ENCODE data around the gene CBLB.

The CBLB gene

GRCh38 chr3:105774444-105775180, 94.2 kb downstream of the CBLB start:
- no peak for TF ChIP-seq CTCF (IDR thresholded peaks at IDR 0.05; ENCODE audit: borderline replicate concordance, control extremely low read depth, extremely low read depth, insufficient read depth, missing control alignments)

GRCh38 chr3:105773291-105773690, 95.5 kb downstream of the CBLB start:
- no peak for TF ChIP-seq CTCF (IDR thresholded peaks at IDR 0.05; ENCODE audit: borderline replicate concordance, control extremely low read depth, extremely low read depth, insufficient read depth, missing control alignments)
- no peak for DNase-seq (ENCODE audit: low spot score)
- in situ Hi-C loops (cut with MboI; ENCODE audit: low sequenced_read_pairs, unreplicated experiment): no loop called here

More at GRCh38 chr3:105774444-105775180, 94.2 kb downstream of the CBLB start:
- in situ Hi-C loops (cut with MboI; ENCODE audit: low sequenced_read_pairs, unreplicated experiment): no loop called here
- no peak for DNase-seq (ENCODE audit: low spot score)

- in situ Hi-C loops (cut with MboI; ENCODE audit: low sequenced_read_pairs, unreplicated experiment): no loop called here
- no peak for TF ChIP-seq CTCF (IDR thresholded peaks at IDR 0.05; ENCODE audit: borderline replicate concordance, control extremely low read depth, extremely low read depth, insufficient read depth, missing control alignments)
- DNase-seq (ENCODE audit: low spot score): no peak
Observed at GRCh38 chr3:105772635-105773034, 96.2 kb downstream of the CBLB start.

- no peak for TF ChIP-seq CTCF (IDR thresholded peaks at IDR 0.05; ENCODE audit: borderline replicate concordance, control extremely low read depth, extremely low read depth, insufficient read depth, missing control alignments)
- in situ Hi-C loops (cut with MboI; ENCODE audit: low sequenced_read_pairs, unreplicated experiment): no loop called here
- DNase-seq (ENCODE audit: low spot score): no peak
Observed at GRCh38 chr3:105771392-105771791, 97.4 kb downstream of the CBLB start.

- no peak for TF ChIP-seq CTCF (IDR thresholded peaks at IDR 0.05; ENCODE audit: borderline replicate concordance, control extremely low read depth, extremely low read depth, insufficient read depth, missing control alignments)
- DNase-seq (ENCODE audit: low spot score): no peak
- in situ Hi-C loops (cut with MboI; ENCODE audit: low sequenced_read_pairs, unreplicated experiment): no loop called here
Observed at GRCh38 chr3:105770410-105770809, 98.4 kb downstream of the CBLB start.

GRCh38 chr3:105767776-105768175, 101.0 kb downstream of the CBLB start:
- DNase-seq (ENCODE audit: low spot score): no peak
- no peak for TF ChIP-seq CTCF (IDR thresholded peaks at IDR 0.05; ENCODE audit: borderline replicate concordance, control extremely low read depth, extremely low read depth, insufficient read depth, missing control alignments)
- in situ Hi-C loops (cut with MboI; ENCODE audit: low sequenced_read_pairs, unreplicated experiment): no loop called here
